Urinary bladder (tissue), 4 donors: Measurements from ENCODE around the gene UBTD2. TPM values are rescaled to one million over a fixed set of nuclear protein-coding genes. Genes with fewer than 3 reads are reported as not detected.

Source experiments
- DNase-seq: peaks from one replicate; pipeline ENCODE4 v3.0.0-alpha.2; 2015; ENCODE audit errors: extremely low spot score
- H3K27ac ChIP-seq: one replicate; pipeline ENCODE4 v1.5.1; 2013; ENCODE audit warnings: low read depth, mild to moderate bottlenecking, moderate library complexity
- H3K36me3 ChIP-seq: one replicate; pipeline ENCODE4 v1.6.1; 2013; ENCODE audit warnings: mild to moderate bottlenecking, moderate library complexity; ENCODE audit not compliant: insufficient read depth
- H3K4me1 ChIP-seq: one replicate; pipeline ENCODE4 v1.6.1; 2013; ENCODE audit warnings: mild to moderate bottlenecking, moderate library complexity; ENCODE audit not compliant: insufficient read depth
- H3K4me3 ChIP-seq: one replicate; pipeline ENCODE4 v1.5.1; 2013; ENCODE audit warnings: low read depth, low read length
- WGBS: extraction: QIAGEN DNeasy Blood & Tissue Kit; methylation state at CpG from one replicate; pipeline ENCODE4 v1.1.7; 2013; 5-methylcytosine and 5-hydroxymethylcytosine counted together
- polyA plus RNA-seq: library from polyadenylated mRNA; stranded (reverse); fragments of 200-250 nt; gene quantifications from one replicate; pipeline ENCODE4 v1.2.3, GENCODE V29; 2013
- total RNA-seq: library from RNA; depleted of rRNA; stranded (reverse); fragments of >200 nt; gene quantifications from one replicate; pipeline ENCODE4 v1.2.3, GENCODE V29; 2014
- donor health status: healthy with polysubstance abuse.
- donor health status: healthy.

The UBTD2 gene
- total and polyA plus RNA-seq, 2 donors: 15.5 to 91.8 TPM

GRCh38 chr5:172175263-172175719, 108.3 kb downstream of the UBTD2 start:
- Histone ChIP-seq H3K4me3 (no peak overlapping the region), H3K36me3 (no peaks in the 10 kb centered on the region), H3K4me1 (no peaks in the 10 kb centered on the region), H3K27ac (no peak overlapping the region)
- 66% methylated on average over 7 of the region's 7 CpGs for WGBS
- no peak for DNase-seq

DNA sequence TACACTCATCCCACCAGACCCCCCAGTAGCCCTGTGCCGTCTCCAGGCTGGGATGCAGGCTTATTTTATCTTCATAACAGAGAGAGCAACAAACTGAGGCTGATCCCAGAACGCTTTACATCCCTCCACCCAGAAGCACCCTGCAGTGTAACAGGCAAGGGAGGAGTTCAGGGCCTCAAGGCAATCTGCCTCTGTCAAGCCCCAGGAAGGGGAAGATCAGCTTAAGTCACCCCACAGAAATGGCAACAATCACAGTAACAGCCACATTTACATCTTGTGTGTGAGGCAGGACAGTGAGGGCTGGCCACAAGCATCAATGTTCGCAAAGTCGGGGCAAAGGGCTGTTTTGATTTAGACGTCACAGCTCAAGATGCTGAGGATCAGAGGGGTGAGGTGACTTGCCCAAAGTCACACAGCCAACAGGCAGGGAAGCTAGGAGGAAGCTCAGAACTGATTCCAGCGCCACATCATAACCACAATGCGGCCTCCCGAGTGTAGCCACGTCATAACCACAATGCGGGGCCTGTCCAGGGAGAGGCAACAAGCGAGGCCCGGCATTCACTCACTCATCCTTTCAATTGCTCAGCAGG, 109.9 kb downstream of the UBTD2 start:
- no peaks in the 10 kb centered on the region for H3K4me1 ChIP-seq
- 81% methylated on average over 12 of the region's 12 CpGs for WGBS
- H3K27ac ChIP-seq: no peak overlapping the region
- no peak for DNase-seq
- no peaks in the 10 kb centered on the region for H3K36me3 ChIP-seq
- H3K4me3 ChIP-seq: no peak overlapping the region

DNA sequence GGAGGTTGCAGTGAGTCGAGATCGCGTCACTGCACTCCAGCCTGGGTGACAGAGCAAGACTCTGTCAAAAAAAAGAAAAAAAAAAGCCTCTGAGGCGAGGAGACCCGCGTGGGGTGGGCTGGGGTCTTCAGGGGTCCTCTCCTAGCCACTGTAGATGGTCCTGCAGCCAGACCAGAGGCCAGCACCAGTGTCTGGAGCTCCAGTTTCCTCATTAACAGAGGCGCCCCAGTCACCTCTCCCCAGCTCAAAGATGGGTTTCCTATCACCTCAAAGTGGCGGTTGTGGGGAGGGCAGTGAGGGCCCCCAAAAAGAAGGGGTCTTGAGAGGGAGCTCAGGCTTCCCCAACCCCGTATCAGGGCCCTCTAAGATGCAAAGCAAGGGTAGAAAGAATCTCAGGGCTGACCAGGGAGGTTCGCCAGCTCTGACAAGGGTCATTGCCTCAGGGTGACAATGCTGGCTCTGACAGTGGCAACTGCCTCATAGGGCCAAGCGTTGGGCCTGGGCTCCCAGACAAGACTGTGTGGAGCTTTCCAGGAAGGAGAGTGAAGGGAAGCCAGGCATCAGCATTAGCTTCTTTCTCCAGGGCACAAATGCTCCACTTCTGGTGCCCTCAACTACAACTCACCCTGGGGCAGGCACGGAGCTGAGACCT, 110.5 kb downstream of the UBTD2 start:
- Histone ChIP-seq H3K36me3 (no peaks in the 10 kb centered on the region), H3K27ac (no peak overlapping the region), H3K4me3 (no peak overlapping the region), H3K4me1 (no peaks in the 10 kb centered on the region)
- WGBS: 81% methylated on average over 12 of the region's 12 CpGs
- no peak for DNase-seq

DNA sequence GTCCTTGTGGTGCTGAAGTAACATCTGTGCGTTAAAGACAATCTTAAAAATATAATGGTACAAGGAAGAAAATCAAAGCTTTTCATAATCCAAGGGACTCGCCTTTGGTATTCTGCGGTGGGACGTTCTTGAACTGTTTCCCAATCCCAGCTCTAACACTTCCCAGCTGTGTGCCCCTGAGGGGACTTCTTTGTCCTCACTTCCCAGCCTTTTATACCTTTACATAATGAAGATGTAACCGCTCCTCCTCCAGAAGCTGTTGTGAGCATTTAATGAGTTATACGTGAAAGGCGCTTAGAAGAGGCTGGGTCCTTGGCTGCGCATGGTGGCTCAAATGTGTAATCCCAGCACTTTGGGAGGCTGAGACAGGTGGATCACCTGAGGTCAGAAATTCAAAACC, 112.4 kb downstream of the UBTD2 start:
- no peak for DNase-seq
- H3K4me1 ChIP-seq: no peaks in the 10 kb centered on the region
- H3K36me3 ChIP-seq: no peaks in the 10 kb centered on the region
- no peak overlapping the region for H3K27ac ChIP-seq
- WGBS: 80% methylated on average over 8 of the region's 8 CpGs
- H3K4me3 ChIP-seq: no peak overlapping the region

DNA sequence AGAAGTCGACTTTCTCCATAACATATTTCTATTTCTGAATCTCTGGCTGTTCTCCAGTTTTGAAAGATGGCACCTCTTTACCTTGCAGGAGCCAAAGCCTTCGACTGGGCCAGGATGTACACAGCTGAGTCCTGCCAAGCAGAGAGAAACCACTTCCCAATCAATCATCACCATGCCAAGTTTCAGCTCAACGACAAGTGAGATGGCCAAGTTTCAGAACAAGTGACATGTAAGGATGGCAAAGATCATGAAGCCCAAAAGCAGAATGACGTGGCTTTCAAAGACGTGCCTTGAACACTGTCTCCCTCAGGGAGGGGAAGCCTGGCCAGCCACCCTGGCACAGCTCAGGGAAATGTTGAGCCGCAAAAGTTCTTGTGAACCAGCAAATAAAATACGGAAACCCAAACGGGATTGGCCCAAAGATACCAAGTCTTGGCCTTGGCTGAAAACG, 113.3 kb downstream of the UBTD2 start:
- no peaks in the 10 kb centered on the region for H3K4me1 ChIP-seq
- H3K27ac ChIP-seq: no peak overlapping the region
- 67% methylated on average over 9 of the region's 9 CpGs for WGBS
- H3K4me3 ChIP-seq: no peak overlapping the region
- H3K36me3 ChIP-seq: no peaks in the 10 kb centered on the region
- DNase-seq: no peak

DNA sequence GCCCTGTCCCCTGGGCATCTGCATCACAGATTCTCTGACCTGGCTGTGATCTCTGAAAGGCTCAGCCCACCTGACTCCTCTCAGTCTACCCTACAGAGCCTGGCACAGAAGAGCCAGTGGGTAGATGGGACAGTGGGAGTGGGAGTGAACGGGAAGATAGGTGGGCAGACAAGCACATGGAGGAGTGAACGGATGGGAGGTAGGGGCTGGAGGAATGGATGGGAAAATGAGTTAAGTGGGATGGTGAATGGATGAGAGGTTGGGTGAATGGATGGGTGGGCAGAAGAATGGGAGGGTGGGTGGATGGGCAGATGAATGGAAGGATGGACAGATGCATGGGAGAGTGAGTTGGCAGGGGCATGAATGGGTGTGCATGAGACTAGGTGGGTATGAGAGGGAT, 114.3 kb downstream of the UBTD2 start:
- H3K4me1 ChIP-seq: no peaks in the 10 kb centered on the region
- 100% methylated on average over 2 of the region's 2 CpGs for WGBS
- no peak for DNase-seq
- H3K36me3 ChIP-seq: no peaks in the 10 kb centered on the region
- no peak overlapping the region for H3K4me3 ChIP-seq
- no peak overlapping the region for H3K27ac ChIP-seq

DNA sequence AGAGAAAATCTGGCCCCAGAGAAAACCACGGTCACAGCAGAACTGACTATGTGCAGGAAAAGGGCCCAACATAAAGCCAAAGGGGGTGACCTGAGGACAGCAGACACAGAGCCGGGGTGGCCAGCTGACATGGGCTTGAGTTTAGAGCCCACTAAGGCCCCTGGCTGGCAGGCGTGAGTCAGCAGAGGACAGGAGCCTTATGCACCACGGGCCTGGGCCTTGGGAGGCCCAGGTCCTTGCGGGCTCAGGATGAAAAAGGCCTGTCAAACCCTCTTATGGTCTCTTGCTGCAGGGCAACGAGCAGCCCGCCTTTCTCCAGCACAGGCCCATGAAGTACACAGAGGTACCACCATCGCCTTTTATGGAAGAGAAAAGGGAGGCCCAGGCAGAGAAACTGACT, 115.3 kb downstream of the UBTD2 start:
- no peak overlapping the region for H3K4me3 ChIP-seq
- DNase-seq: no peak
- H3K4me1 ChIP-seq: no peaks in the 10 kb centered on the region
- 55% methylated on average over 8 of the region's 8 CpGs for WGBS
- no peak overlapping the region for H3K27ac ChIP-seq
- no peaks in the 10 kb centered on the region for H3K36me3 ChIP-seq

DNA sequence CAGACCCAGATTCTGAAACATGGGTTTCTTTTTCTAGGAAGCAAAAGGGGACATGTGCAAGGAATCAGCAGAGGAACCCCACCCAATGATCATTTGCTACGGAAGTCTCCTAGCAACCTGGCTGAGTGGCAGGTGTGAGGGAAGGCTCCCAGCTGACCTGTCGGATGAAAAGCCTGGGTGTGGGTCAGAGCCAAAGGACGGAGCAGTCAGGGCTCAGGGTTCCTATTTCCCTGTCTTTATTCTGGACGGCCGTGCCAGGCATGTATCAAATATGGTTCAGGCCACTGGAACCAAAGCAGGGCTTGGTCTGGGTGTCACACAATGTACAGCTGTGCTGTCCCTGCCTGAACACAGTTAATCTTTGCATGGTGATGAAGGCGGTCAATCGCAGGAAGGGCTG, 115.7 kb downstream of the UBTD2 start:
- DNase-seq: no peak
- no peak overlapping the region for H3K27ac ChIP-seq
- WGBS: 43% methylated on average over 7 of the region's 7 CpGs
- H3K4me1 ChIP-seq: no peaks in the 10 kb centered on the region
- H3K4me3 ChIP-seq: no peak overlapping the region
- H3K36me3 ChIP-seq: no peaks in the 10 kb centered on the region

DNA sequence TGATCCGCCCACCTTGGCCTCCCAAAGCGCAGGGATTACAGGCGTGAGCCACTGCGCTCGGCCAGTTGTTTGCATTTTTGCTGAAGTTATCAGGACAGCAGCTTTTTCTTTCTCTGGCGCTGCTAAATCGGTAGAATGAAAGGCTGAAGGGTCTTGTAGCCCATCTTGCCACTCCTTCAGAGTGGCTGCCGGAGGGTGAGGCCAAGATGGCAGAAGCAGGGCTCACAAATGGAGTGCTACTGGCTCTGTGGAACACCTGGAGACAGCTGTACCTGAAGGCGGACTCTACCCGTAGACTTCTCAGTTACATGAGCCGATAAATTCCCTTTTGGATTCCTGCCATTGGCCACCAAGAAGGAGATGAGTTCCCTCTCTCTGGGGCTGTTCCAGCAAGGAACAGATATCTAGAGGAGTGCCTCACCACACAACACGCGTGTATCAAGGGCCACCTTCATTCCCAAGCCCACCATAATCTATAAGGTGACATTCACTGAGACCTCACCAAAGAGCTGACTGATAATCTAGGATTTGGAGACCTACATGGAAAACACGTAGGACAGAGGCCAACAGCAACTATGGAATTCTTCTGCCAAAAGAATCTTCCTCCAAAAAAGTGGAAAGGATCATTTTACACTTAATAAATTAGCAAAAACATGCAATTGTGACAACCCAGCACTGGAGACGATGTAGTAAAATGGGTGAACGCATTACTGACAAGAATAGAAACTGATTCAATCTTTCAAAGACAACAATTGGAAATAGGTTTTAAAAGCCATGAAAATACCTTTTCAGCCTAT, 117.3 kb downstream of the UBTD2 start:
- Histone ChIP-seq H3K36me3 (no peaks in the 10 kb centered on the region), H3K4me1 (no peaks in the 10 kb centered on the region), H3K27ac (no peak overlapping the region), H3K4me3 (no peak overlapping the region)
- no peak for DNase-seq
- 72% methylated on average over 16 of the region's 16 CpGs for WGBS

DNA sequence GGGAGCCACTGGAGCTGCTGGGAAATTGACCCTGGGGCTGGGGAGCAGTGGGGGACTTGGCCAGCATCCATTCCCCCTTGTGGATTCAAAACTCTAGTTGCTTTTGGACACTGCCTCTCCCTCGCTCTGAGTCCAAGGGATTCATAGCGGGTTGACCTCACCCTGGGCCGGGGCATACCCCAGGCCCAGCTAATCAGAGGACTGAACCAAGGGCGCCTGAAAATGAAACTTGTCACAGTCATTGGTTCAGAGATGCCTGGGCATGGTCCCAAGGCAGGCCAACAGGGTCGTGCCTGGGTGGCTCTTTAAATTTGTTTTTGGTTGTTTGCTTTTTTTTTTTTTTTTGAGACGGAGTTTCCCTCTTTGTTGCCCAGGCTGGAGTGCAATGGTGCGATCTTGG, 118.1 kb downstream of the UBTD2 start:
- Histone ChIP-seq H3K36me3 (no peaks in the 10 kb centered on the region), H3K4me1 (no peaks in the 10 kb centered on the region), H3K4me3 (no peak overlapping the region), H3K27ac (no peak overlapping the region)
- WGBS: 84% methylated on average over 7 of the region's 7 CpGs
- DNase-seq: no peak

DNA sequence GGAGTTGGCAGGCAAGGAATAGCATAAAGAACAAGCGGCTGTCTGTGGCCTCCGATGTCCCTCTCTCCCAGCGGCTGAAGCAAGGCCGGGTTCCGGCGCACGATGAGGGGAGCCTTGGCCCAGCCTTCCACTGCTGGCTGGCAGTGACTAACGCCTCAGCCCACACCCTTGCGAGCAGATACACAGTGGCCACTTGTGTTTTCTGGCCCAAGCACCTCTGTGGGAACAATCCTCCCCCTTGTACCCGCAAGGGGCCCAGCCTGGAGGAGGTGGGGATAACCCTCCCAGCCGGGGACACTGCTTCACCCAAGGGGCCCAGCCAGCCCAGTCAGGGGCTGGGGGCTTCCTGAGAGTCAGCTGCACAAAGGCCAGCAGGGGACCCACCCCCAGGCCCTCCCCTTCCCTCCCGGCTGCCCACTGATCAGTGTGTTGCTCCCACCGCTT, 118.8 kb downstream of the UBTD2 start:
- Histone ChIP-seq H3K4me1 (no peaks in the 10 kb centered on the region), H3K27ac (no peak overlapping the region), H3K36me3 (no peaks in the 10 kb centered on the region), H3K4me3 (no peak overlapping the region)
- no peak for DNase-seq
- 50% methylated on average over 13 of the region's 13 CpGs for WGBS

- H3K36me3 ChIP-seq: no peaks in the 10 kb centered on the region
- H3K4me3 ChIP-seq: no peak overlapping the region
- 59% methylated on average over 4 of the region's 4 CpGs for WGBS
- H3K4me1 ChIP-seq: no peaks in the 10 kb centered on the region
- no peak for DNase-seq
- no peak overlapping the region for H3K27ac ChIP-seq
Observed at GRCh38 chr5:172163346-172163745, 120.2 kb downstream of the UBTD2 start.

DNA sequence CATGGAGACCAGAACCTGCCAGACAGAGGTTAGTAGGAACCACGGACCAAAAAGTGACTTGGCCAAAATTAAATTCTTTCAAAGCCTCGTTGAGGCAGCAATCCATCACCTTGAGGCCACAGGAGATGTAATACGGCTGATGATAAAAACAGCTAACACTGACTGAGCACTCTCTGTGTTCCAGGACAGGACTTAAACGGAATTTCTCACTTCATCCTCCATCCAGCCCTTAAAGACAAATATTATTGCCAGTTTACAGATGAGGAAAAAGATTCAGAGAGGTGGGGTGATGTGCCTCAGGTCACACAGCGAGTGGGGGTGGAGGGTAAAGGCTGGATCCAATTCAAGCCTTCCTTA, 120.6 kb downstream of the UBTD2 start:
- H3K4me1 ChIP-seq: no peaks in the 10 kb centered on the region
- no peak overlapping the region for H3K4me3 ChIP-seq
- H3K27ac ChIP-seq: no peak overlapping the region
- no peaks in the 10 kb centered on the region for H3K36me3 ChIP-seq
- WGBS: 68% methylated on average over 5 of the region's 5 CpGs
- DNase-seq: no peak
